H1 (cell line): ENCODE data around the gene NRIP3. TPM values are rescaled to one million over a fixed set of nuclear protein-coding genes. Genes with fewer than 3 reads are reported as not detected.

Experiments
- CTCF ChIA-PET: fragments of 300-600 bp; sonication (Branson Sonifier 250); formaldehyde crosslinking; loops from one replicate; lab custom pipeline; 2021; ENCODE audit not compliant: partially characterized antibody; lab: Charles Lee
- POLR2A ChIA-PET: fragments of 300-600 bp; sonication (Branson Sonifier 250); formaldehyde crosslinking; loops from one replicate; lab custom pipeline; 2021; ENCODE audit warnings: inconsistent platforms; ENCODE audit not compliant: partially characterized antibody; lab: Charles Lee
- DNase-seq, 2 experiments: peaks; one replicate each; pipeline versions ENCODE4 v3.0.0 to v3.0.0-alpha.2; 2010 to 2022; ENCODE audit warnings: low spot score in 2 of 2, low read depth in 1 of 2, mixed read lengths in 1 of 2
- FAIRE-seq: peaks from 2 replicates; lab custom pipeline; 2011; peaks lifted over from hg19 to GRCh38; lab: Jason Lieb, UNC
- H2AFZ ChIP-seq: 2 replicates; pipeline ENCODE4 v1.8.1; 2012; ENCODE audit warnings: low read length, inconsistent platforms
- H2AK5ac ChIP-seq: 2 replicates; pipeline ENCODE4 v1.6.1; 2013; ENCODE audit warnings: low read depth, low read length
- H2BK120ac ChIP-seq: replicated peaks from 2 replicates; pipeline ENCODE3; 2013; ENCODE audit warnings: low read depth, low read length, inconsistent platforms
- H2BK12ac ChIP-seq: 2 replicates; pipeline ENCODE4 v1.6.1; 2013; ENCODE audit warnings: low read depth, low read length
- H2BK15ac ChIP-seq: 2 replicates; pipeline ENCODE4 v1.6.1; 2013; ENCODE audit warnings: low read length
- H2BK20ac ChIP-seq: 2 replicates; pipeline ENCODE4 v1.6.1; 2013; ENCODE audit warnings: low read length
- H2BK5ac ChIP-seq: 2 replicates; pipeline ENCODE4 v1.6.1; 2013; ENCODE audit warnings: low read depth, low read length
- H3K14ac ChIP-seq: 2 replicates; pipeline ENCODE4 v1.6.1; 2013; ENCODE audit warnings: inconsistent platforms; ENCODE audit not compliant: insufficient read length
- H3K18ac ChIP-seq: 2 replicates; pipeline ENCODE4 v1.6.1; 2013; ENCODE audit warnings: low read length; ENCODE audit errors: extremely low read depth
- H3K23ac ChIP-seq: 2 replicates; pipeline ENCODE4 v1.6.1; 2013; ENCODE audit warnings: inconsistent platforms; ENCODE audit not compliant: insufficient read length
- H3K23me2 ChIP-seq: 2 replicates; pipeline ENCODE4 v1.6.1; 2013; ENCODE audit warnings: low read depth, low read length
- H3K27ac ChIP-seq: 2 replicates; pipeline ENCODE4 v1.6.1; 2011; ENCODE audit warnings: low read depth, low read length, inconsistent platforms
- H3K27me3 ChIP-seq, 4 experiments: replicated peaks in 1 of 4; 1 replicate in 1 of 4; 2 replicates in 3 of 4; pipeline versions ENCODE4 v1.6.1 to v1.8.1; 2011 to 2013; ENCODE audit warnings: low read length in 3 of 4, mild to moderate bottlenecking in 3 of 4, inconsistent platforms in 2 of 4, mixed read lengths in 2 of 4, moderate library complexity in 1 of 4; ENCODE audit not compliant: control insufficient read depth in 3 of 4, insufficient read depth in 3 of 4; ENCODE audit errors: extremely low read depth in 1 of 4
- H3K36me3 ChIP-seq, 4 experiments: 2 replicates each; pipeline versions ENCODE4 v1.6.1 to v1.8.1; 2011 to 2013; ENCODE audit warnings: mild to moderate bottlenecking in 4 of 4, low read length in 3 of 4, moderate library complexity in 2 of 4, control low read depth in 1 of 4, inconsistent platforms in 1 of 4; ENCODE audit not compliant: insufficient read depth in 4 of 4, control insufficient read depth in 2 of 4
- H3K4ac ChIP-seq: replicated peaks from 2 replicates; pipeline ENCODE3; 2013; ENCODE audit warnings: low read length, low read depth, mixed read lengths, inconsistent platforms; ENCODE audit not compliant: insufficient read length
- H3K4me1 ChIP-seq, 4 experiments: replicated peaks in 1 of 4; 1 replicate in 1 of 4; 2 replicates in 3 of 4; pipeline versions ENCODE4 v1.6.1 to v1.8.1; 2011 to 2013; ENCODE audit warnings: low read length in 3 of 4, inconsistent platforms in 2 of 4, mixed read lengths in 1 of 4; ENCODE audit not compliant: insufficient read depth in 4 of 4, control insufficient read depth in 3 of 4
- H3K4me2 ChIP-seq, 2 experiments: 2 replicates each; pipeline versions ENCODE4 v1.6.1 to v1.8.1; 2011 to 2013; ENCODE audit warnings: low read depth in 2 of 2, low read length in 2 of 2, control low read depth in 1 of 2, inconsistent platforms in 1 of 2, mild to moderate bottlenecking in 1 of 2; ENCODE audit not compliant: insufficient read depth in 1 of 2
- H3K4me3 ChIP-seq, 4 experiments: fragments of 200-600, 300-600 bp in 1 of 4; sonication (generic), shearing (Covaris generic), sonication (Bioruptor Twin) in 1 of 4; 2 replicates each; pipeline versions ENCODE4 v1.5.1 to v1.8.1; 2011 to 2016; ENCODE audit warnings: low read length in 4 of 4, low read depth in 3 of 4, control low read depth in 2 of 4, inconsistent platforms in 2 of 4, mild to moderate bottlenecking in 2 of 4, mixed read lengths in 1 of 4, moderate library complexity in 1 of 4; ENCODE audit not compliant: insufficient read depth in 2 of 4; ENCODE audit errors: extremely low read depth in 1 of 4
- H3K56ac ChIP-seq: replicated peaks from 2 replicates; pipeline ENCODE3; 2013; ENCODE audit warnings: low read depth, mild to moderate bottlenecking, mixed read lengths, low read length, inconsistent platforms; ENCODE audit not compliant: insufficient read length
- H3K79me1 ChIP-seq: 2 replicates; pipeline ENCODE4 v1.6.1; 2013; ENCODE audit warnings: low read depth, low read length, control low read depth
- H3K79me2 ChIP-seq, 2 experiments: 2 replicates each; pipeline versions ENCODE4 v1.6.1 to v1.8.1; 2012 to 2013; ENCODE audit warnings: low read length in 2 of 2, mild to moderate bottlenecking in 2 of 2, inconsistent platforms in 1 of 2; ENCODE audit not compliant: insufficient read depth in 2 of 2, control insufficient read depth in 1 of 2
- H3K9ac ChIP-seq, 4 experiments: replicated peaks in 1 of 4; 1 replicate in 1 of 4; 2 replicates in 3 of 4; pipeline versions ENCODE4 v1.6.1 to v1.8.1; 2011 to 2013; ENCODE audit warnings: low read depth in 3 of 4, low read length in 3 of 4, control low read depth in 2 of 4, mild to moderate bottlenecking in 2 of 4, moderate library complexity in 2 of 4, inconsistent platforms in 1 of 4; ENCODE audit errors: extremely low read depth in 1 of 4
- H3K9me3 ChIP-seq, 2 experiments: 2 replicates each; pipeline versions ENCODE4 v1.6.1 to v1.8.1; 2012 to 2013; ENCODE audit warnings: mild to moderate bottlenecking in 2 of 2, moderate library complexity in 2 of 2, control low read depth in 1 of 2, inconsistent platforms in 1 of 2, low read depth in 1 of 2, low read length in 1 of 2, mixed read lengths in 1 of 2; ENCODE audit not compliant: insufficient read depth in 2 of 2
- H4K20me1 ChIP-seq, 2 experiments: replicated peaks in 1 of 2; 2 replicates each; pipeline versions ENCODE3 to v1.8.1; 2011 to 2013; ENCODE audit warnings: inconsistent platforms in 2 of 2, low read length in 2 of 2, mild to moderate bottlenecking in 1 of 2; ENCODE audit not compliant: insufficient read depth in 2 of 2, control insufficient read depth in 1 of 2
- H4K5ac ChIP-seq: 2 replicates; pipeline ENCODE4 v1.6.1; 2013; ENCODE audit warnings: low read length, low read depth, mixed read lengths, inconsistent platforms; ENCODE audit not compliant: insufficient read length
- H4K8ac ChIP-seq: 2 replicates; pipeline ENCODE4 v1.8.0; 2013; ENCODE audit warnings: mild to moderate bottlenecking, moderate library complexity, low read length, inconsistent platforms; ENCODE audit not compliant: insufficient read depth; ENCODE audit errors: extremely low read depth
- H4K91ac ChIP-seq: replicated peaks from 2 replicates; pipeline ENCODE3; 2013; ENCODE audit warnings: low read length, mixed read lengths, inconsistent platforms; ENCODE audit not compliant: insufficient read length
- CBX5 ChIP-seq: fragments of 300-800, 300-1000 bp; sonication (generic); IDR thresholded peaks from 2 replicates; pipeline ENCODE4 v1.7.1; 2016; ENCODE audit warnings: antibody characterized with exemption, low read length, low read depth
- EZH2 ChIP-seq: fragments of 200-600 bp; sonication (generic); IDR thresholded peaks from 2 replicates; pipeline ENCODE4 v1.7.1; 2012; ENCODE audit warnings: low read depth, mild to moderate bottlenecking, moderate library complexity, low read length, inconsistent platforms; ENCODE audit not compliant: severe bottlenecking
- GTF2F1 ChIP-seq: IDR thresholded peaks from 2 replicates; pipeline ENCODE4 v1.6.1; 2012; ENCODE audit warnings: low read depth, low read length, improper control_type of control experiment, borderline replicate concordance
- HDAC2 ChIP-seq, 2 experiments: fragments of 300-600 bp in 1 of 2; sonication (generic) in 1 of 2; IDR thresholded peaks; 2 replicates each; pipeline ENCODE4 v1.6.1; 2011 to 2012; ENCODE audit warnings: low read depth in 2 of 2, low read length in 2 of 2, mild to moderate bottlenecking in 2 of 2, moderate library complexity in 2 of 2, borderline replicate concordance in 1 of 2, inconsistent platforms in 1 of 2
- JUND ChIP-seq: IDR thresholded peaks from 2 replicates; pipeline ENCODE4 v1.6.1; 2011; ENCODE audit warnings: mild to moderate bottlenecking, improper control_type of control experiment, low read length
- POLR2AphosphoS5 ChIP-seq: IDR thresholded peaks from 2 replicates; pipeline ENCODE4 v1.6.1; 2011; ENCODE audit warnings: low read depth, low read length
- RAD21 ChIP-seq, 2 experiments: IDR thresholded peaks in 1 of 2; conservative IDR thresholded peaks in 1 of 2; 2 replicates each; pipeline ENCODE4 v1.6.1; 2011; ENCODE audit warnings: low read depth in 2 of 2, low read length in 2 of 2, improper control_type of control experiment in 1 of 2, inconsistent platforms in 1 of 2, mild to moderate bottlenecking in 1 of 2, moderate library complexity in 1 of 2
- SRF ChIP-seq: IDR thresholded peaks from 2 replicates; pipeline ENCODE4 v1.6.1; 2011; ENCODE audit warnings: mild to moderate bottlenecking, low read depth, low read length, moderate library complexity
- TAF1 ChIP-seq: IDR thresholded peaks from 2 replicates; pipeline ENCODE4 v1.6.1; 2011; ENCODE audit warnings: mild to moderate bottlenecking, low read depth, low read length
- TAF7 ChIP-seq: optimal IDR thresholded peaks from 2 replicates; pipeline ENCODE3; 2011; ENCODE audit warnings: low read depth, mild to moderate bottlenecking, inconsistent platforms, low read length, moderate library complexity, borderline replicate concordance
- WGBS, 2 experiments: shearing (Covaris generic) in 1 of 2; methylation state at CpG; one replicate each; pipeline versions ENCODE4 v1.1.6 to v1.1.7; 2013 to 2015; ENCODE audit warnings: low lambda C conversion rate in 2 of 2, mixed read lengths in 2 of 2, inconsistent platforms in 1 of 2, low coverage in 1 of 2, missing lambda C conversion rate in 1 of 2; ENCODE audit not compliant: insufficient replicate concordance in 2 of 2, insufficient coverage in 1 of 2, insufficient read length in 1 of 2; ENCODE audit errors: extremely low coverage in 1 of 2, missing lambda C conversion rate in 1 of 2; 5-methylcytosine and 5-hydroxymethylcytosine counted together
- polyA plus RNA-seq, 7 experiments: library from polyadenylated mRNA; depleted of rRNA in 3 of 7; stranded (reverse) in 5 of 7; unstranded in 2 of 7; fragments of >200 nt in 5 of 7; fragments of 200-250 nt in 2 of 7; gene quantifications; 1 replicate in 5 of 7; 2 replicates in 1 of 7; 4 replicates in 1 of 7; pipeline versions ENCODE4 v1.2.1 to v1.2.3, GENCODE V29; 2011 to 2013; ENCODE audit warnings: missing spikeins in 2 of 7, mixed read lengths in 2 of 7
- total RNA-seq: library from RNA; stranded (reverse); fragmentation: NEBNext Ultra II Directional; extraction: Animal tissue kit (Norgen Biotek cat#: 25700); gene quantifications from 2 replicates; pipeline ENCODE4 v1.2.1, GENCODE V29; 2021
- TF ChIP-seq, protein P1 (sequence below), 3 experiments: IDR thresholded peaks; 1 replicate in 2 of 3; 2 replicates in 1 of 3; pipeline versions ENCODE4 v1.5.1 to v1.6.1; 2011; ENCODE audit warnings: low read length in 3 of 3, mild to moderate bottlenecking in 3 of 3, inconsistent platforms in 2 of 3, low read depth in 1 of 3, moderate library complexity in 1 of 3; ENCODE audit not compliant: insufficient read depth in 1 of 3; ENCODE audit errors: control extremely low read depth in 1 of 3

Gene NRIP3
- total and polyA plus RNA-seq, 2 of the 8 experiments (the other 6 are each of a cell fraction or from before 2014, with no cell fraction given) = 3.9 to 7.1 TPM

- Histone ChIP-seq H3K9ac (no peak overlapping the region), H3K79me1 (no peaks in the 10 kb centered on the region), H3K18ac (no peak overlapping the region), H3K9me3 (no peaks in the 10 kb centered on the region), H3K36me3 (no peaks in the 10 kb centered on the region), H2BK5ac (no peak overlapping the region), H4K8ac (no peak overlapping the region), H2BK120ac (no peak overlapping the region), H3K23me2 (peaks cover 5% of the 10 kb centered on the region; the same call in 1 of the 2 replicates), H3K4me2 (no peak overlapping the region), H2BK15ac (no peak overlapping the region), H3K27me3 (peaks cover 15 to 35% (median 29%) of the 10 kb centered on the region in 4 experiments), H4K20me1 (peaks cover 0 to 2% of the 10 kb centered on the region in 2 experiments), H3K14ac (no peak overlapping the region), H3K4ac (no peak overlapping the region), H2AFZ (no peak overlapping the region), H3K27ac (no peak overlapping the region), H3K56ac (no peak overlapping the region), H2BK20ac (no peak overlapping the region), H2BK12ac (no peak overlapping the region), H3K4me3 (no peak overlapping the region), H2AK5ac (no peak overlapping the region), H3K79me2 (no peaks in the 10 kb centered on the region), H3K4me1 (peaks cover 0 to 3% (median 2%) of the 10 kb centered on the region in 4 experiments; a peak in 5 of 7 replicates), H3K23ac (no peak overlapping the region), H4K91ac (no peak overlapping the region), H4K5ac (no peak overlapping the region)
- WGBS, 2 experiments = 85% methylated on average over 1 of the region's 1 CpG; no CpG with 5 or more reads in 1 of the 2 experiments
- CTCF ChIA-PET = no interaction called here
- POLR2A ChIA-PET = no interaction called here
- DNase-seq (no peak), FAIRE-seq (no peak)
- TF ChIP-seq JUND = no peak
- no peak for TF ChIP-seq TAF1
- no peak for TF ChIP-seq HDAC2 (IDR thresholded peaks at IDR 0.05; ENCODE audit: borderline replicate concordance in 1 of 2, low read depth in 2 of 2, low read length in 2 of 2)
- no peak for TF ChIP-seq TAF7
- TF ChIP-seq RAD21 (IDR thresholded peaks at IDR 0.05 in 1 of 2, conservative IDR thresholded peaks at IDR 0.05 in 1 of 2; ENCODE audit: low read depth in 2 of 2, low read length in 2 of 2) = no peak
- TF ChIP-seq, protein P1, sequence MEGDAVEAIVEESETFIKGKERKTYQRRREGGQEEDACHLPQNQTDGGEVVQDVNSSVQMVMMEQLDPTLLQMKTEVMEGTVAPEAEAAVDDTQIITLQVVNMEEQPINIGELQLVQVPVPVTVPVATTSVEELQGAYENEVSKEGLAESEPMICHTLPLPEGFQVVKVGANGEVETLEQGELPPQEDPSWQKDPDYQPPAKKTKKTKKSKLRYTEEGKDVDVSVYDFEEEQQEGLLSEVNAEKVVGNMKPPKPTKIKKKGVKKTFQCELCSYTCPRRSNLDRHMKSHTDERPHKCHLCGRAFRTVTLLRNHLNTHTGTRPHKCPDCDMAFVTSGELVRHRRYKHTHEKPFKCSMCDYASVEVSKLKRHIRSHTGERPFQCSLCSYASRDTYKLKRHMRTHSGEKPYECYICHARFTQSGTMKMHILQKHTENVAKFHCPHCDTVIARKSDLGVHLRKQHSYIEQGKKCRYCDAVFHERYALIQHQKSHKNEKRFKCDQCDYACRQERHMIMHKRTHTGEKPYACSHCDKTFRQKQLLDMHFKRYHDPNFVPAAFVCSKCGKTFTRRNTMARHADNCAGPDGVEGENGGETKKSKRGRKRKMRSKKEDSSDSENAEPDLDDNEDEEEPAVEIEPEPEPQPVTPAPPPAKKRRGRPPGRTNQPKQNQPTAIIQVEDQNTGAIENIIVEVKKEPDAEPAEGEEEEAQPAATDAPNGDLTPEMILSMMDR (IDR thresholded peaks at IDR 0.05; ENCODE audit: control extremely low read depth in 1 of 3, insufficient read depth in 1 of 3, low read depth in 1 of 3, low read length in 3 of 3) = no peak
- no peak for TF ChIP-seq GTF2F1
- no peak for TF ChIP-seq SRF
- no peak for TF ChIP-seq POLR2AphosphoS5
- no peak for TF ChIP-seq EZH2
- no peak for TF ChIP-seq CBX5
These were observed 4.9 kb upstream of the NRIP3 start for GRCh38 chr11:9008661-9009060.
